Mesodermal cell (in vitro differentiated cells): ENCODE measurements around the gene MSANTD2.

Source experiments
- H3K27ac ChIP-seq: 2 replicates; pipeline ENCODE4 v1.7.0; 2013; ENCODE audit warnings: mild to moderate bottlenecking, low read depth, low read length, moderate library complexity; ENCODE audit not compliant: severe bottlenecking
- H3K36me3 ChIP-seq: 2 replicates; pipeline ENCODE4 v1.7.1; 2013; ENCODE audit warnings: mild to moderate bottlenecking, low read length, moderate library complexity; ENCODE audit not compliant: control insufficient read depth, insufficient read depth
- H3K4me1 ChIP-seq: one replicate; pipeline ENCODE4 v1.7.1; 2013; ENCODE audit warnings: mild to moderate bottlenecking, low read length; ENCODE audit not compliant: insufficient read depth, control insufficient read depth, poor library complexity, severe bottlenecking
- H3K4me3 ChIP-seq: 2 replicates; pipeline ENCODE4 v1.7.0; 2013; ENCODE audit warnings: low read length, control low read depth, mild to moderate bottlenecking; ENCODE audit not compliant: insufficient read depth, poor library complexity, severe bottlenecking; ENCODE audit errors: extremely low read depth
- H3K9me3 ChIP-seq: 2 replicates; pipeline ENCODE4 v1.7.1; 2013; ENCODE audit warnings: mild to moderate bottlenecking, low read length, moderate library complexity; ENCODE audit not compliant: control insufficient read depth
- WGBS, 2 experiments: methylation state at CpG; one replicate each; pipeline ENCODE4 v1.1.5; 2013; ENCODE audit warnings: missing lambda C conversion rate in 2 of 2; ENCODE audit not compliant: insufficient coverage in 2 of 2; 5-methylcytosine and 5-hydroxymethylcytosine counted together

The MSANTD2 gene

GRCh38 chr11:124716591-124716990, 83.6 kb downstream of the MSANTD2 start:
- 20% methylated on average over 1 of the region's 3 CpGs; no CpG with 5 or more reads in 1 of the 2 experiments for WGBS, 2 experiments
- Histone ChIP-seq H3K27ac (no peak overlapping the region), H3K9me3 (no peaks in the 10 kb centered on the region)

More at GRCh38 chr11:124716591-124716990, 83.6 kb downstream of the MSANTD2 start:
- Histone ChIP-seq H3K4me3 (no peak overlapping the region), H3K4me1 (peaks cover 19% of the 10 kb centered on the region), H3K36me3 (no peaks in the 10 kb centered on the region)
